ENCODE data around the gene RBM48.

DNA sequence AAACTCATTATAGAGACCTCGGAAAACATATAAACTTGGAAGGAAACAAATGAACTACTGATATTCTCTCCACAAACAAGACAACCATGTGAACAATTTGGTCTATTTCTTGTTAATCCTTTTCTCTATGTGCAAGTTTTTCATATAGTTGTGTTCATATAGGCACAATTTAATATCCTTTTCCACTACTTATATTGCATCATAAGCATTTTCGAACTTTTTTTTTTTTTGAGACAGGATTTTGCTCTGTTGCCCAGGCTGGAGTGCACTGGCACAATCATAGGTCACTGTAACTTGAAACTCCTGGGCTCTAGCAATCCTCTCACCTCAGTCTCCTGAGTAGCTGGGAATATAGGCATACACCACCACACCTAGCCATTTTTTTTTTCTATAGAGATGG is 5.5 kb upstream of the RBM48 start:
- TF ChIP-seq CTCF (IDR thresholded peaks at IDR 0.05; ENCODE audit: low read length) (no peak), EZH2 (optimal IDR thresholded peaks at IDR 0.05; ENCODE audit: low read depth, low read length) (no peak), EZH2phosphoT487 (IDR thresholded peaks at IDR 0.05; ENCODE audit: low read length) (no peak)
